CD4-positive, alpha-beta memory T cell (primary cell): ENCODE results near the gene DVL3. TPM values are rescaled to one million over a fixed set of nuclear protein-coding genes. Genes with fewer than 3 reads are reported as not detected.

ENCODE experiments used
- CTCF ChIA-PET: fragments of 350-600 bp; sonication (Branson Sonifier 250); formaldehyde crosslinking; loops from one replicate; lab custom pipeline; 2021; ENCODE audit warnings: inconsistent platforms; ENCODE audit not compliant: partially characterized antibody; lab: Charles Lee
- POLR2A ChIA-PET: fragments of 350-600 bp; sonication (Branson Sonifier 250); formaldehyde crosslinking; loops from one replicate; lab custom pipeline; 2021; ENCODE audit not compliant: partially characterized antibody; lab: Charles Lee
- DNase-seq, 5 donors: peaks; one replicate each; pipeline versions ENCODE4 v3.0.0 to v3.0.0-alpha.2; 2020 to 2022; ENCODE audit warnings: mixed read lengths in 1 of 5
- H3K27ac ChIP-seq: one replicate; pipeline ENCODE4 v1.7.0; 2013; ENCODE audit warnings: low read depth, low read length
- H3K27me3 ChIP-seq: 2 replicates; pipeline ENCODE4 v1.7.0; 2013; ENCODE audit warnings: mild to moderate bottlenecking, low read length, moderate library complexity; ENCODE audit not compliant: insufficient read depth
- H3K36me3 ChIP-seq: 2 replicates; pipeline ENCODE4 v1.7.0; 2013; ENCODE audit warnings: mild to moderate bottlenecking, low read length, moderate library complexity; ENCODE audit not compliant: insufficient read depth
- H3K4me1 ChIP-seq: 2 replicates; pipeline ENCODE4 v1.7.0; 2013; ENCODE audit warnings: mild to moderate bottlenecking, low read length, moderate library complexity; ENCODE audit not compliant: insufficient read depth
- H3K4me3 ChIP-seq, 2 donors: one replicate each; pipeline ENCODE4 v1.7.0; 2013; ENCODE audit warnings: low read length in 2 of 2, mild to moderate bottlenecking in 1 of 2
- H3K9me3 ChIP-seq, 2 donors: one replicate each; pipeline ENCODE4 v1.7.0; 2013; ENCODE audit warnings: low read length in 2 of 2, control low read depth in 1 of 2; ENCODE audit not compliant: control insufficient read depth in 1 of 2
- H3K27ac Mint-ChIP-seq, 7 donors: one replicate each; pipeline ENCODE4 v1.8.0; 2020 to 2021; ENCODE audit warnings: mixed read lengths in 7 of 7, mild to moderate bottlenecking in 6 of 7, inconsistent platforms in 3 of 7, moderate library complexity in 3 of 7
- H3K27me3 Mint-ChIP-seq, 2 donors: one replicate each; pipeline ENCODE4 v1.8.0; 2020 to 2021; ENCODE audit warnings: mixed read lengths in 2 of 2
- H3K36me3 Mint-ChIP-seq, 2 donors: one replicate each; pipeline ENCODE4 v1.8.0; 2020 to 2021; ENCODE audit warnings: mixed read lengths in 2 of 2, inconsistent platforms in 1 of 2, mild to moderate bottlenecking in 1 of 2
- H3K4me1 Mint-ChIP-seq, 4 donors: one replicate each; pipeline ENCODE4 v1.8.0; 2020 to 2021; ENCODE audit warnings: mixed read lengths in 4 of 4, mild to moderate bottlenecking in 1 of 4
- H3K4me3 Mint-ChIP-seq, 8 donors: one replicate each; pipeline ENCODE4 v1.8.0; 2020 to 2021; ENCODE audit warnings: mixed read lengths in 8 of 8, mild to moderate bottlenecking in 7 of 8, moderate library complexity in 6 of 8, inconsistent platforms in 3 of 8
- H3K9me3 Mint-ChIP-seq, 8 donors: one replicate each; pipeline ENCODE4 v1.8.0; 2020 to 2021; ENCODE audit warnings: mixed read lengths in 8 of 8, mild to moderate bottlenecking in 5 of 8, inconsistent platforms in 3 of 8, moderate library complexity in 1 of 8
- intact Hi-C: fragments of 100-400 bp; cut with micrococcal nuclease; formaldehyde crosslinking; loops from one replicate; pipeline ENCODE4 v1.15.1; 2023
- polyA plus RNA-seq, 2 donors: library from polyadenylated mRNA; unstranded; fragments of 300-500 nt; fragmentation: Illumina TruSeq; gene quantifications; one replicate each; pipeline ENCODE4 v1.2.3, GENCODE V29; 2021
- total RNA-seq, 2 experiments: library from RNA; stranded (reverse); gene quantifications; one replicate each; pipeline ENCODE4 v1.2.3, GENCODE V29; 2021

The DVL3 gene
- total and polyA plus RNA-seq, 4 experiments from 2014 or later = 3.0 to 46.4 (median 28.7) TPM

DNA sequence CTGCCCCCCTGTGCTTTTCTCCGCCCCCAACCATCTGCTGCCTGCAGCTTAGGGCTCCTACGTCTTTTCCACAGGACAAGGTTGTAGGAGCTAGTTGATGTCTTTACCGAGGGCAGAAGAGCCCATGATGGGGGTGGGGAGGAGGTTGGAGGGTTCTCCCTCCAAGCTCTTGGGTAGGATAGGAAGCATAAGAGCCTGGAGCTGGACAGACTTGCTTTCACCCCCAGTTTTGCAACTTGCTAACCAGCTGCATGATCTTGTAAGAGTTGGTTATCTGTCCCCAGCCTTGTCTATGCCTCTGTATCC is 31.7 kb downstream of the DVL3 start:
- Mint-ChIP-seq H3K27ac (peak overlapping the region; percentile 60 to 98 (median 95)), H3K36me3 (peaks cover 34 to 83% of the 10 kb centered on the region in 2 donors), H3K4me3 (peak overlapping the region; percentile 98 to 99 (median 98)), H3K9me3 (no peaks in the 10 kb centered on the region), H3K27me3 (no peaks in the 10 kb centered on the region), H3K4me1 (peaks cover 26 to 47% (median 36%) of the 10 kb centered on the region in 4 donors)
- H3K27me3 ChIP-seq = no peaks in the 10 kb centered on the region
- no peak for DNase-seq
- H3K4me1 ChIP-seq = peaks cover 30% of the 10 kb centered on the region
- H3K4me3 ChIP-seq = peak overlapping the region; percentile 87 to 98
- peaks cover 60% of the 10 kb centered on the region for H3K36me3 ChIP-seq
- no peaks in the 10 kb centered on the region for H3K9me3 ChIP-seq
- ChIA-PET POLR2A (interaction anchor here (1.5 to 2.4 kb wide), 3 partner anchors 13 to 52 kb away, joined by 7 to 26 read pairs (median 15); partner anchors contain the start of genes AP2M1, DVL3 and EIF2B5), CTCF (interaction anchor here (0.9 kb wide), 2 partner anchors 13 to 17 kb away, joined by 3 read pairs; no protein-coding TSS in a partner anchor)
- peak overlapping the region; percentile 80 for H3K27ac ChIP-seq
- intact Hi-C loops = loop anchor here (1.0 to 5.0 kb wide), 7 partner anchors 40 to 550 kb away; partner anchors contain the start of genes ABCC5, CLCN2, EEF1AKMT4 and EIF4G1

DNA sequence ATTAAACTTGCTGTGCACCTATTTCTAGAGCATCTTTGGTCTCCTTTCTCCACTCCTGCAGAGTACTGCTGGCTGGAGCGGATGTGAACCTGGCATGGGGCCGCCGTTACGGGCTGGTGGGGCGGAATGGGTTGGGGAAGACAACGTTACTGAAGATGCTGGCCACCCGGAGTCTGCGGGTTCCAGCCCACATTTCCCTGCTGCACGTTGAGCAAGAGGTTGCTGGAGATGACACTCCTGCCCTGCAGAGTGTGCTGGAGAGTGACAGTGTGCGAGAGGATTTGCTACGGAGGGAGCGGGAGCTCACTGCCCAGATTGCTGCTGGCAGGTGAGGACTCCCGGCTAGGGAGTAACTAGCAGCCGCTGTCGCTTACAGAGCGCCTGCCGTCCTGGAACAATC is 32.9 kb downstream of the DVL3 start:
- Mint-ChIP-seq H3K4me3 (peak overlapping the region in 7 of 8 donors; percentile 0 to 98 (median 30)), H3K9me3 (no peaks in the 10 kb centered on the region), H3K27me3 (no peaks in the 10 kb centered on the region), H3K36me3 (peaks cover 33 to 83% of the 10 kb centered on the region in 2 donors), H3K27ac (peak overlapping the region in 1 of 7 donors; percentile 52), H3K4me1 (peaks cover 26 to 47% (median 36%) of the 10 kb centered on the region in 4 donors)
- no peaks in the 10 kb centered on the region for H3K27me3 ChIP-seq
- H3K4me3 ChIP-seq = no peak overlapping the region
- ChIA-PET CTCF (interaction anchor here (1.3 kb wide), 1 partner anchor 62 kb away, joined by 4 read pairs; the partner anchor contains the start of gene EEF1AKMT4), POLR2A (interaction anchor here (1.0 kb wide), 1 partner anchor 15 kb away, joined by 3 read pairs; no protein-coding TSS in a partner anchor)
- H3K9me3 ChIP-seq = no peaks in the 10 kb centered on the region
- H3K27ac ChIP-seq = no peak overlapping the region
- intact Hi-C loops = loop anchor here (5.0 kb wide), 4 partner anchors 39 to 551 kb away; partner anchors contain the start of genes ABCC5, CLCN2, KLHL24 and POLR2H
- no peak for DNase-seq
- H3K4me1 ChIP-seq = peaks cover 30% of the 10 kb centered on the region
- peaks cover 60% of the 10 kb centered on the region for H3K36me3 ChIP-seq

DNA sequence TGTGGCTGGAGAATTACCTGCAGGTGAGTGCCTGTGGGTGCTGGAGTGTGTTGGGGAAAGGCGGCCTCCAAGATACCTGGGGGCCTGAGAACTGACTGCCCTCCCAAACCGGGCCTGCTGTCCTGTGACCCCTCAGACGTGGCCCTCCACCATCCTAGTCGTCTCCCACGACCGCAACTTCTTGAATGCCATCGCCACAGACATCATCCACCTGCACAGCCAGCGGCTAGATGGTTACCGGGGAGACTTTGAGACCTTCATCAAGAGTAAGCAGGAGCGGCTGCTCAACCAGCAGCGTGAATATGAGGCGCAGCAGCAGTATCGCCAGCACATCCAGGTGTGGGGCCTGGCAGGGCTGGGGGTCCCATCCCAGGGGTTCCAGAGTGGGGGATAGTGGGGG is 34.2 kb downstream of the DVL3 start:
- peaks cover 30% of the 10 kb centered on the region for H3K4me1 ChIP-seq
- Mint-ChIP-seq H3K27ac (no peak overlapping the region), H3K9me3 (no peaks in the 10 kb centered on the region), H3K36me3 (peaks cover 33 to 83% of the 10 kb centered on the region in 2 donors), H3K27me3 (no peaks in the 10 kb centered on the region), H3K4me1 (peaks cover 26 to 47% (median 36%) of the 10 kb centered on the region in 4 donors), H3K4me3 (no peak overlapping the region)
- peaks cover 65% of the 10 kb centered on the region for H3K36me3 ChIP-seq
- intact Hi-C loops = loop anchor here (5.0 kb wide), 4 partner anchors 38 to 552 kb away; partner anchors contain the start of genes ABCC5, CLCN2, KLHL24 and POLR2H
- ChIA-PET CTCF (no interaction called here), POLR2A (no interaction called here)
- H3K9me3 ChIP-seq = no peaks in the 10 kb centered on the region
- no peak overlapping the region for H3K27ac ChIP-seq
- H3K4me3 ChIP-seq = no peak overlapping the region
- no peaks in the 10 kb centered on the region for H3K27me3 ChIP-seq
- no peak for DNase-seq

DNA sequence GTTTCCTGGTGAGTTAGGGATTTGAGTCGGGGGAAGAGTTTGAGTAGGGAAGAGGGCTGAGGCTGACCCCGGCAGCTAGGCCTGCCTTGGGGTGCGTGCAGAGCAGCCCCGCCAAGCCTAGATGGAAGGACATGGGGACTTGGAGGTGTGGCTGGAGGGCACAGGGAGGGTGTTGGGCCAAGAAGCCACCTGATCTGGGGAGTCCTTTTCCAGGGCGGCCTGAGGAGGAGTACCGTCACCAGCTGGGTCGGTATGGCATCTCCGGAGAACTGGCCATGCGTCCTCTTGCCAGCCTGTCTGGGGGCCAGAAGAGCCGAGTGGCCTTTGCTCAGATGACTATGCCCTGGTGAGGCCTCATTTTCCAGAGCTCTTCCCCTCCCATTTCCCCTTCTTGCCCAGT is 37.7 kb downstream of the DVL3 start:
- intact Hi-C loops = no loop called here
- no peak for DNase-seq
- Histone ChIP-seq H3K27me3 (no peaks in the 10 kb centered on the region), H3K27ac (no peak overlapping the region), H3K9me3 (no peaks in the 10 kb centered on the region), H3K36me3 (peaks cover 66% of the 10 kb centered on the region), H3K4me3 (no peak overlapping the region), H3K4me1 (peaks cover 5% of the 10 kb centered on the region)
- Mint-ChIP-seq H3K27ac (no peak overlapping the region), H3K27me3 (no peaks in the 10 kb centered on the region), H3K36me3 (peaks cover 36 to 78% of the 10 kb centered on the region in 2 donors), H3K4me1 (peaks cover 5 to 16% (median 11%) of the 10 kb centered on the region in 4 donors), H3K4me3 (peak overlapping the region in 1 of 8 donors; percentile 55), H3K9me3 (no peaks in the 10 kb centered on the region)
- CTCF ChIA-PET = no interaction called here
- POLR2A ChIA-PET = no interaction called here

DNA sequence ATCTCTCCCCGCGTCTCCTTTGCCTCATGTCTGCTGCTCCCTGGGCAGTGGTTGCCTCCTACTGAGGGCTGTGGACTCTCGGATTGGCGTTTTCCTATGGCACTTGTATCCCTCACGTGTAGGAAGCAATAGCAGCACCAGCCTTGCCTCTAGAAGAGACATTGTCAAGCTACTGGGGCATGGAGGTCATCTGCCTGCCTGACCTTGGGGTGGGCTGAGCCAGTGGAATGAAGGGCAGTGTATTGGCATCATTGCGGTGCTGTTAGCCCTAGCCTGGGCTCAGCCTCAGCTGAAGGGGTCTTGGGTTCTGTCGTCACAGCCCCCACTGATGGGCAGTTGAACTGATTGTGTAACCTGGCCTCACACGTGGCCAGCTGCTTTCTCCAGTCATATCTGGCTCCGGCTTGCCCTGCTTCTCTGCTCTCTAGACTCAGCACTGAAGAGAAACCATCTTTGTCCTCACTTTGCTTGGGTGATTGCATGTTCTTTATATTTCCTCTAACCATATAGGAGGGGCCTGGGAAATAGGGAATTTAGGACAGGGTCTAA is 38.9 kb downstream of the DVL3 start:
- Mint-ChIP-seq H3K27ac (peak overlapping the region in 2 of 7 donors; percentile 13 to 72), H3K4me1 (peaks cover 1 to 6% (median 2%) of the 10 kb centered on the region in 4 donors), H3K36me3 (peaks cover 35 to 68% of the 10 kb centered on the region in 2 donors), H3K9me3 (no peaks in the 10 kb centered on the region), H3K27me3 (no peaks in the 10 kb centered on the region), H3K4me3 (no peak overlapping the region)
- H3K27me3 ChIP-seq = no peaks in the 10 kb centered on the region
- intact Hi-C loops = no loop called here
- no peak for DNase-seq
- no peaks in the 10 kb centered on the region for H3K9me3 ChIP-seq
- POLR2A ChIA-PET = no interaction called here
- H3K4me1 ChIP-seq = no peaks in the 10 kb centered on the region
- CTCF ChIA-PET = interaction anchor here (3.0 kb wide), 1 partner anchor 34 kb away, joined by 10 read pairs; no protein-coding TSS in a partner anchor
- H3K27ac ChIP-seq = no peak overlapping the region
- no peak overlapping the region for H3K4me3 ChIP-seq
- H3K36me3 ChIP-seq = peaks cover 54% of the 10 kb centered on the region

DNA sequence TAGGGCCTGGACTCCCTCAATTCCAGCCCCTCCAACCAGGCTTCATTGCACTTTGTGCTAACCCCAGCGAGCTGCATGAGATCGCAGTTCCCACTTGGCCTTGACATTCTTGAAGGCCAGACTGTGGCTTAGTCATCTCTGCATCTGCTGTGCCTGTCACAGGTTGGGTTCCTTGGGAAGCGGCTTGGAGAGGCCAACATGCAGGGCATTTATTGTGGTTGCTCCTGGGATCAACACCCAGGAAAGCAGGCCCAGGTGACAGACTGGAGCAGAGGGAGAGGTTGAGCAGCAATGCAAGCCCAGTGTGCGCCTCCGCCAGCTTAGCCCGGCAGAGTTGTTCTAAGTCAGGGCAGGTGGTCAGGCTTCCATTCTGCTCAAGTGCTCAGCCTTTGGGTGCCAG is 41.4 kb downstream of the DVL3 start:
- Histone ChIP-seq H3K4me3 (no peak overlapping the region), H3K36me3 (peaks cover 32% of the 10 kb centered on the region), H3K27ac (no peak overlapping the region), H3K27me3 (no peaks in the 10 kb centered on the region), H3K4me1 (no peaks in the 10 kb centered on the region), H3K9me3 (no peaks in the 10 kb centered on the region)
- no peaks in the 10 kb centered on the region for H3K9me3 Mint-ChIP-seq
- ChIA-PET POLR2A (no interaction called here), CTCF (interaction anchor here (1.0 to 3.0 kb wide), 2 partner anchors 27 to 31 kb away, joined by 3 to 10 read pairs; no protein-coding TSS in a partner anchor)
- DNase-seq = no peak
- no peak overlapping the region for H3K27ac Mint-ChIP-seq
- H3K4me1 Mint-ChIP-seq = no peaks in the 10 kb centered on the region
- H3K27me3 Mint-ChIP-seq = no peaks in the 10 kb centered on the region
- H3K36me3 Mint-ChIP-seq = peaks cover 30 to 44% of the 10 kb centered on the region in 2 donors
- intact Hi-C loops = no loop called here
- no peak overlapping the region for H3K4me3 Mint-ChIP-seq

DNA sequence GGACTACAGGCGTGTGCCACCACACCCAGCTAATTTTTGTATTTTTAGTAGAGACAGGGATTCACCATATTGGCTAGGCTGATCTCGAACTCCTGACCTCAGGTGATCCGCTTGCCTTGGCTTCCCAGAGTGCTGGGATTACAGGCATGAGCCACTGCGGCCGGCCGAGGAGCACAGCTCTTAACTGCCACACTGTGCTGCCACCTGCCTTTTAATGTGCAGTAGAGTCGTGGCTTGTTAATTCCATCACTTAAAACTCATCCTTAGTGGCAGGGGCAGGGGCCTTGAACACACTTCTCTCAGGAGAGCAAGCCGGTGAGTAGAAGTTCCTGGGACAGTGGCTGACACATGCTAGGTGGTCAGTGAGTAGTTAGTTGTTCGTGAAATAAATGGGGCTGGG is 43.3 kb downstream of the DVL3 start:
- H3K4me1 ChIP-seq = no peaks in the 10 kb centered on the region
- no peaks in the 10 kb centered on the region for H3K4me1 Mint-ChIP-seq
- intact Hi-C loops = no loop called here
- no peak for DNase-seq
- no peaks in the 10 kb centered on the region for H3K9me3 Mint-ChIP-seq
- no peaks in the 10 kb centered on the region for H3K27me3 ChIP-seq
- POLR2A ChIA-PET = no interaction called here
- H3K9me3 ChIP-seq = no peaks in the 10 kb centered on the region
- peaks cover 22 to 25% of the 10 kb centered on the region in 2 donors for H3K36me3 Mint-ChIP-seq
- no peak overlapping the region for H3K27ac Mint-ChIP-seq
- peaks cover 0 to 1% of the 10 kb centered on the region in 2 donors for H3K27me3 Mint-ChIP-seq
- H3K36me3 ChIP-seq = peaks cover 13% of the 10 kb centered on the region
- H3K27ac ChIP-seq = no peak overlapping the region
- CTCF ChIA-PET = interaction anchor here (2.3 kb wide), 1 partner anchor 29 kb away, joined by 7 read pairs; no protein-coding TSS in a partner anchor
- no peak overlapping the region for H3K4me3 ChIP-seq
- no peak overlapping the region for H3K4me3 Mint-ChIP-seq
